ENCODE results near the gene NOVA2. TPM values are rescaled to one million over a fixed set of nuclear protein-coding genes. Genes with fewer than 3 reads are reported as not detected.

NOVA2 gene
- polyA plus RNA-seq, 1 donor from 2014 or later, result 9.3 TPM

GRCh38 chr19:45886427-45887199 lies 87.1 kb downstream of the NOVA2 start:
- H3K27ac ChIP-seq (ENCODE audit: low read length), result peak overlapping the region; percentile 82
- H3K36me3 ChIP-seq (ENCODE audit: insufficient read depth, low read length), result no peaks in the 10 kb centered on the region
- peak overlapping the region; percentile 82 for H3K4me2 ChIP-seq (ENCODE audit: low read length)
- H3K9me2 ChIP-seq (ENCODE audit: insufficient read depth, low read length), result no peaks in the 10 kb centered on the region
- H3K9ac ChIP-seq (ENCODE audit: low read length), result peak overlapping the region; percentile 82
- H3F3A ChIP-seq (ENCODE audit: insufficient read depth, low read length, poor library complexity, severe bottlenecking), result no peaks in the 10 kb centered on the region
- H3K4me3 ChIP-seq (ENCODE audit: low read length), result peak overlapping the region; percentile 83
- H3K27me3 ChIP-seq (ENCODE audit: insufficient read depth, low read depth, low read length), result no peaks in the 10 kb centered on the region
- H4K20me1 ChIP-seq (ENCODE audit: insufficient read depth), result peaks cover 10% of the 10 kb centered on the region
- TF ChIP-seq TAF1 (IDR thresholded peaks at IDR 0.05; ENCODE audit: low read depth) (peak; percentile 38), EP300 (conservative IDR thresholded peaks at IDR 0.05; ENCODE audit: poor library complexity, severe bottlenecking) (peak; percentile 30), EZH2 (IDR thresholded peaks at IDR 0.05; ENCODE audit: borderline replicate concordance, insufficient read depth, low read length, poor library complexity, severe bottlenecking) (no peak), POLR2AphosphoS5 (IDR thresholded peaks at IDR 0.05) (peak; percentile 77), MXI1 (conservative IDR thresholded peaks at IDR 0.05; ENCODE audit: poor library complexity, severe bottlenecking) (no peak), REST (IDR thresholded peaks at IDR 0.05; ENCODE audit: borderline replicate concordance) (peak; percentile 55)
- H3K9me3 ChIP-seq (ENCODE audit: low read length), result no peaks in the 10 kb centered on the region
- peaks cover 5% of the 10 kb centered on the region for H3K79me2 ChIP-seq (replicated peaks; ENCODE audit: insufficient read depth, low read length)
- peak overlapping the region; percentile 76 for H2AFZ ChIP-seq (ENCODE audit: low read depth, low read length)

- Histone ChIP-seq H3K79me2 (replicated peaks; ENCODE audit: insufficient read depth, low read length) (peaks cover 5% of the 10 kb centered on the region), H4K20me1 (ENCODE audit: insufficient read depth) (peaks cover 10% of the 10 kb centered on the region), H3F3A (ENCODE audit: insufficient read depth, low read length, poor library complexity, severe bottlenecking) (no peaks in the 10 kb centered on the region), H3K27ac (ENCODE audit: low read length) (peak within 1 kb of the TSS; percentile 82), H3K9me3 (ENCODE audit: low read length) (no peaks in the 10 kb centered on the region), H3K9ac (ENCODE audit: low read length) (peak within 1 kb of the TSS; percentile 82), H3K36me3 (ENCODE audit: insufficient read depth, low read length) (no peaks in the 10 kb centered on the region), H3K27me3 (ENCODE audit: insufficient read depth, low read depth, low read length) (no peaks in the 10 kb centered on the region), H3K4me2 (ENCODE audit: low read length) (peak within 1 kb of the TSS; percentile 82), H2AFZ (ENCODE audit: low read depth, low read length) (peak within 1 kb of the TSS; percentile 76), H3K4me3 (ENCODE audit: low read length) (peak within 1 kb of the TSS; percentile 83), H3K9me2 (ENCODE audit: insufficient read depth, low read length) (no peaks in the 10 kb centered on the region)
- peak; percentile 75 for TF ChIP-seq POLR2AphosphoS5 (IDR thresholded peaks at IDR 0.05)
- TF ChIP-seq TAF1 (IDR thresholded peaks at IDR 0.05; ENCODE audit: low read depth), result no peak
- TF ChIP-seq CTCF (IDR thresholded peaks at IDR 0.05; ENCODE audit: poor library complexity, severe bottlenecking), result peak; percentile 39
- TF ChIP-seq EP300 (conservative IDR thresholded peaks at IDR 0.05; ENCODE audit: poor library complexity, severe bottlenecking), result peak; percentile 28
- no peak for TF ChIP-seq REST (IDR thresholded peaks at IDR 0.05; ENCODE audit: borderline replicate concordance)
- TF ChIP-seq EZH2 (IDR thresholded peaks at IDR 0.05; ENCODE audit: borderline replicate concordance, insufficient read depth, low read length, poor library complexity, severe bottlenecking), result no peak
- peak; percentile 37 for TF ChIP-seq MXI1 (conservative IDR thresholded peaks at IDR 0.05; ENCODE audit: poor library complexity, severe bottlenecking)
- TF ChIP-seq SMC3 (conservative IDR thresholded peaks at IDR 0.05; ENCODE audit: poor library complexity), result no peak
These were observed 87.9 kb downstream of the NOVA2 start, which contains the start of gene IRF2BP1 for GRCh38 chr19:45885556-45886426. Gene IRF2BP1 (minus strand): TSS chr19:45886141. CDS start chr19:45885774, 367 bp downstream.

All from neural cell (in vitro differentiated cells).